T-cell (primary cell): ENCODE results near the gene SEC24A. TPM values are rescaled to one million over a fixed set of nuclear protein-coding genes. Genes with fewer than 3 reads are reported as not detected.
"Not testable (repeated sequence)": the region's sequence is repeated elsewhere in the genome, so short reads cannot be mapped to it uniquely, and the experiment has no call there.

Source experiments
- ATAC-seq, 4 experiments: fragments of 200-7000 bp in 3 of 4; fragments of 150-1000 bp in 1 of 4; cut with Tn5 transposase; replicated peaks in 1 of 4; 1 replicate in 3 of 4; 2 replicates in 1 of 4; pipeline ENCODE4 v1.10.0; 2021; ENCODE audit warnings: moderate library complexity in 3 of 4, mild to moderate bottlenecking in 2 of 4, moderate number of reproducible peaks in 1 of 4
- CTCF ChIA-PET, 2 donors: fragments of 300-600 bp; sonication (Branson Sonifier 250); formaldehyde crosslinking; loops; one replicate each; lab custom pipeline; 2022; ENCODE audit warnings: antibody characterized with exemption in 2 of 2; lab: Charles Lee
- POLR2A ChIA-PET, 2 donors: fragments of 300-600 bp; sonication (Branson Sonifier 250); formaldehyde crosslinking; loops; one replicate each; lab custom pipeline; 2022; ENCODE audit warnings: antibody characterized with exemption in 2 of 2; lab: Charles Lee
- DNase-seq, 35 experiments: peaks; one replicate each; pipeline versions ENCODE4 v3.0.0 to v3.0.0-alpha.2; 2013 to 2023
- H3K27ac ChIP-seq: one replicate; pipeline ENCODE4 v1.5.1; 2013; ENCODE audit warnings: low read length
- H3K27me3 ChIP-seq, 2 experiments: replicated peaks in 1 of 2; 1 replicate in 1 of 2; 2 replicates in 1 of 2; pipeline versions ENCODE4 v1.6.1 to v1.7.0; 2013; ENCODE audit warnings: low read length in 1 of 2, mixed read lengths in 1 of 2; ENCODE audit not compliant: control insufficient read depth in 2 of 2, insufficient read depth in 2 of 2; ENCODE audit errors: extremely low read depth in 1 of 2
- H3K36me3 ChIP-seq, 2 donors: 1 replicate in 1 of 2; 2 replicates in 1 of 2; pipeline versions ENCODE4 v1.6.1 to v1.7.0; 2013; ENCODE audit warnings: low read length in 1 of 2; ENCODE audit not compliant: control insufficient read depth in 2 of 2, insufficient read depth in 1 of 2; ENCODE audit errors: extremely low read depth in 1 of 2
- H3K4me1 ChIP-seq, 2 experiments: 1 replicate in 1 of 2; 2 replicates in 1 of 2; pipeline versions ENCODE4 v1.6.1 to v1.7.0; 2013; ENCODE audit warnings: low read length in 2 of 2, mixed read lengths in 1 of 2; ENCODE audit not compliant: insufficient read depth in 2 of 2, control insufficient read depth in 1 of 2; ENCODE audit errors: extremely low read depth in 1 of 2
- H3K4me3 ChIP-seq, 2 donors: 1 replicate in 1 of 2; 2 replicates in 1 of 2; pipeline versions ENCODE4 v1.5.1 to v1.7.0; 2013; ENCODE audit warnings: mild to moderate bottlenecking in 2 of 2, low read length in 1 of 2, moderate library complexity in 1 of 2; ENCODE audit not compliant: control insufficient read depth in 1 of 2; ENCODE audit errors: extremely low read depth in 1 of 2
- H3K9me3 ChIP-seq: 2 replicates; pipeline ENCODE4 v1.7.0; 2013
- H3K27ac Mint-ChIP-seq, 2 donors: one replicate each; pipeline ENCODE4 v1.8.0; 2020 to 2021; ENCODE audit warnings: mild to moderate bottlenecking in 2 of 2, mixed read lengths in 2 of 2
- H3K27me3 Mint-ChIP-seq, 2 donors: one replicate each; pipeline ENCODE4 v1.8.0; 2021 to 2022; ENCODE audit warnings: mixed read lengths in 2 of 2
- H3K36me3 Mint-ChIP-seq: one replicate; pipeline ENCODE4 v1.8.0; 2021; ENCODE audit warnings: mixed read lengths
- H3K4me1 Mint-ChIP-seq, 3 donors: one replicate each; pipeline ENCODE4 v1.8.0; 2020 to 2022; ENCODE audit warnings: mixed read lengths in 3 of 3, mild to moderate bottlenecking in 1 of 3
- H3K4me3 Mint-ChIP-seq, 3 donors: one replicate each; pipeline ENCODE4 v1.8.0; 2020 to 2022; ENCODE audit warnings: mild to moderate bottlenecking in 3 of 3, mixed read lengths in 3 of 3, moderate library complexity in 3 of 3
- H3K9me3 Mint-ChIP-seq, 3 donors: one replicate each; pipeline ENCODE4 v1.8.0; 2020 to 2022; ENCODE audit warnings: mixed read lengths in 3 of 3
- WGBS: methylation state at CpG from one replicate; pipeline ENCODE4 v1.1.5; 2013; ENCODE audit warnings: missing lambda C conversion rate; ENCODE audit not compliant: insufficient coverage; 5-methylcytosine and 5-hydroxymethylcytosine counted together
- total RNA-seq, 35 experiments: library from RNA in 6 of 35; stranded (reverse) in 6 of 35; fragments of 120-200 nt in 1 of 35; gene quantifications; one replicate each; pipeline versions ENCODE4 v1.2.1 to v1.2.4 and lab custom pipeline; 2013 to 2026

Gene SEC24A
- total RNA-seq (10 to 100 TPM; 15.4 to 17.7 (median 16.1) TPM), total RNA-seq (lab: John Stamatoyannopoulos, UW) (33.4 to 139 (median 46.4) reads per million in 29 experiments)
- total RNA-seq (2013), result 17.6 TPM

DNA sequence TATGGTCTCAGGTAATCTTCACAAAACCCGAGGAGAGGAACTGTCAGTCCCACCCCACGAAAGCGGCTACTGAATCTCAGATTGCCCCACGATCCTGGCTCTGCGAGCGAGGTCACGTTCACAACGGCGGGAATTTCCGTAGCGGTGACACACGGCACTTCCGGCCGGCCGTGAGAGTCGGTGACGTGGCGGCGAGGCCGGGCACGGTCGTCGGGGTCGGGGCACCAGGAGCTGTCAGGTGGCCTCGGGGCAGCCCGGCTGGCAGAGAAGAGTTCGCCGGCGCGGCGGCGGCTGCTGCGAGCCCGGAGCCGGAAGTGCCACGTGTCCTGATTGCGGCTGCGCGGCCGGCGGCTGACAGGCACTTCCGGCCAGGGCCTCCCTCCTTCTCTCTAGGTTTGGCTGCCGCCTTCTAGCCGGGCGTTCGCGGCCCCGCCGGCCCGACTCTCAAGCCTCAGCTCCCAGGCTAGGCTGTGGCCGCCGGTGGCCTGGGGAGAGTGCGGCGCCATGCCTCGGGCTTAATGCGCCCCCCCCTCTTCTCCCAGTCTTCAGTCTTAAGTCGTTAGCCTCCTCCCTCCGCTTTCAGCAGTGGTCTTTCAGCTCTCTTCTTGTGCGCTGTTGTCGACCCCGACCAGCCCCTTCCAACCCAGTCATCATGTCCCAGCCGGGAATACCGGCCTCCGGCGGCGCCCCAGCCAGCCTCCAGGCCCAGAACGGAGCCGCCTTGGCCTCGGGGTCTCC, at the start of gene SEC24A:
Gene SEC24A, plus strand, starts transcription at position 361 of the 738 bp plus-strand sequence. Its CDS starts 292 bp downstream, at position 653.
- POLR2A ChIA-PET, result interaction anchor here (0.5 to 0.9 kb wide), 4 partner anchors 11 to 423 kb away, joined by 3 to 5 read pairs (median 4); no protein-coding TSS in a partner anchor
- Histone ChIP-seq H3K4me3 (peak within 1 kb of the TSS; percentile 93 to 95), H3K9me3 (no peaks in the 10 kb centered on the region), H3K36me3 (no peaks in the 10 kb centered on the region), H3K27ac (peak within 1 kb of the TSS; percentile 100), H3K27me3 (no peaks in the 10 kb centered on the region), H3K4me1 (peaks cover 17 to 33% of the 10 kb centered on the region in 2 experiments)
- peak within 1 kb of the TSS; percentile 95 to 99 for H3K27ac Mint-ChIP-seq
- H3K9me3 Mint-ChIP-seq, result no peaks in the 10 kb centered on the region
- no peaks in the 10 kb centered on the region for H3K36me3 Mint-ChIP-seq
- under 1% methylated on average over 69 of the region's 69 CpGs for WGBS
- peak; percentile 87 to 89 (median 88) for ATAC-seq
- CTCF ChIA-PET, result interaction anchor here (0.5 to 0.9 kb wide), 4 partner anchors 14 to 92 kb away, joined by 3 to 4 read pairs (median 4); partner anchors contain the start of gene SAR1B (in 1 of the 2)
- H3K4me3 Mint-ChIP-seq, result peak within 1 kb of the TSS; percentile 93 to 98 (median 97)
- H3K27me3 Mint-ChIP-seq, result no peaks in the 10 kb centered on the region
- H3K4me1 Mint-ChIP-seq, result peaks cover 27 to 35% (median 32%) of the 10 kb centered on the region in 3 donors
- peak; percentile 71 to 95 (median 83) for DNase-seq

- CTCF ChIA-PET, POLR2A ChIA-PET, H3K27me3 Mint-ChIP-seq, ATAC-seq, H3K4me3 ChIP-seq, H3K4me1 Mint-ChIP-seq, H3K36me3 Mint-ChIP-seq, H3K27me3 ChIP-seq, H3K9me3 Mint-ChIP-seq, H3K27ac ChIP-seq, H3K36me3 ChIP-seq, H3K27ac Mint-ChIP-seq, H3K4me1 ChIP-seq, H3K4me3 Mint-ChIP-seq, H3K9me3 ChIP-seq, DNase-seq: not testable (repeated sequence)
- WGBS, result no CpG with 5 or more reads among the region's 3 CpGs
These were observed 48.8 kb upstream of the SEC24A start for GRCh38 chr5:134599820-134600219.

DNA sequence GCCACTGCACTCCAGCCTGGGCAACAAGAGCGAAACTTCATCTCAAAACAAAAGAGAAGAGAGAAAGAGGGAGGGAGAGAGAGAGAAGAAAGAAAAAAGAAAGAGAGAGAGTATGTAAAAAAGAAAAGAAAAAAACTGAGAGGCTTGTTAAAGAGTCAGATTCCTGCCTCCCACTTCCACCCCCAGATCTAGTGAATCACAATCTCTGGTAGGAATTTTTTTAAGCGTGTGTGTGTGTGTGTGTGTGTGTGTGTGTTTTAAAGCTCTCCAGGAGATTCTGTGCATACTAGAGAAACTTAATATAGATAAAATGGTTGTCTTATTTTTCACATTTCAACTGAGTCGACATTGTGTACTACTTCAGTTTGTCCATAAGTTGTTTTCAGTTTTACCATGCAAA, 48.0 kb upstream of the SEC24A start:
- ChIA-PET CTCF (interaction anchor here in 1 of 2 donors (0.6 kb wide), 1 partner anchor 23 kb away, joined by 4 read pairs; no protein-coding TSS in a partner anchor), POLR2A (interaction anchor here in 1 of 2 donors (0.6 kb wide), 2 partner anchors 35 to 56 kb away, joined by 3 read pairs; no protein-coding TSS in a partner anchor)
- Histone ChIP-seq H3K4me3 (no peak overlapping the region), H3K27me3 (no peaks in the 10 kb centered on the region), H3K27ac (no peak overlapping the region), H3K9me3 (no peaks in the 10 kb centered on the region), H3K4me1 (no peaks in the 10 kb centered on the region), H3K36me3 (peaks cover 3 to 12% of the 10 kb centered on the region in 2 donors)
- WGBS, result no CpG with 5 or more reads among the region's 3 CpGs
- no peak for DNase-seq
- H3K27me3 Mint-ChIP-seq, result no peaks in the 10 kb centered on the region
- H3K36me3 Mint-ChIP-seq, result peaks cover 8% of the 10 kb centered on the region
- H3K4me1 Mint-ChIP-seq, result peaks cover 0 to 7% (median 6%) of the 10 kb centered on the region in 3 donors
- no peak overlapping the region for H3K4me3 Mint-ChIP-seq
- no peaks in the 10 kb centered on the region for H3K9me3 Mint-ChIP-seq
- ATAC-seq, result no peak
- no peak overlapping the region for H3K27ac Mint-ChIP-seq

DNA sequence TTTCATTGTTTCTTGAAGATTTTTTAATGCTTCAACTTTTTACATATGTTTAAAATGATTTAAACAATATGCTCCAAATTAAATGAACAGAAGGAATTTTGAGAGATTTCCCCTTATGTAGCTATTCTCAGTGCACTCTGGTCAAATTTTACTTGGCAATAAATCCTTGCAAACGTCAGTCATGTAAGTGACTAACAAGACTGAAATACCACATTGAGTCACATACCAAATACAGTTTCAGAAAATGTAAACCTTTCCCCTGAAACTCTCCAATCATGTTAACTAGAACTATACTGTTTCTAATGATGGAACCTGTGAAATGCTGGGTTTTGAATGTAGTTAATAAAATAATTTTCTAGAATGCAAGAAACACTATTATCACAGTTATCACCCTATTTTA, 45.5 kb upstream of the SEC24A start:
- Histone ChIP-seq H3K36me3 (peaks cover 3 to 30% of the 10 kb centered on the region in 2 donors), H3K9me3 (no peaks in the 10 kb centered on the region), H3K4me3 (no peak overlapping the region), H3K27ac (no peak overlapping the region), H3K27me3 (no peaks in the 10 kb centered on the region), H3K4me1 (no peaks in the 10 kb centered on the region)
- ATAC-seq (no peak), DNase-seq (no peak)
- peaks cover 0 to 8% (median 8%) of the 10 kb centered on the region in 3 donors for H3K4me1 Mint-ChIP-seq
- no peaks in the 10 kb centered on the region for H3K27me3 Mint-ChIP-seq
- peak overlapping the region in 1 of 2 donors; percentile 28 for H3K27ac Mint-ChIP-seq
- POLR2A ChIA-PET, result interaction anchor here in 1 of 2 donors (0.7 kb wide), 1 partner anchor 236 kb away, joined by 3 read pairs; the partner anchor contains the start of gene CDKL3
- peaks cover 23% of the 10 kb centered on the region for H3K36me3 Mint-ChIP-seq
- CTCF ChIA-PET, result interaction anchor here in 1 of 2 donors (1.6 kb wide), 1 partner anchor 16 kb away, joined by 5 read pairs; no protein-coding TSS in a partner anchor
- no CpG with 5 or more reads among the region's 1 CpG for WGBS
- H3K9me3 Mint-ChIP-seq, result no peaks in the 10 kb centered on the region
- no peak overlapping the region for H3K4me3 Mint-ChIP-seq

- ChIA-PET CTCF (interaction anchor here in 1 of 2 donors (0.6 to 1.3 kb wide), 2 partner anchors 17 to 422 kb away, joined by 3 to 4 read pairs; no protein-coding TSS in a partner anchor), POLR2A (no interaction called here)
- Histone ChIP-seq H3K4me3 (no peak overlapping the region), H3K27ac (no peak overlapping the region), H3K36me3 (peaks cover 3 to 45% of the 10 kb centered on the region in 2 donors), H3K9me3 (no peaks in the 10 kb centered on the region), H3K27me3 (no peaks in the 10 kb centered on the region), H3K4me1 (peaks cover 0 to 3% of the 10 kb centered on the region in 2 experiments)
- Mint-ChIP-seq H3K27ac (peak overlapping the region; percentile 49 to 72), H3K4me1 (peaks cover 0 to 22% (median 14%) of the 10 kb centered on the region in 3 donors), H3K27me3 (no peaks in the 10 kb centered on the region), H3K4me3 (no peak overlapping the region), H3K36me3 (peaks cover 38% of the 10 kb centered on the region), H3K9me3 (no peaks in the 10 kb centered on the region)
- no peak for ATAC-seq
- WGBS, result no CpG with 5 or more reads among the region's 1 CpG
- DNase-seq, result no peak
These were observed 43.7 kb upstream of the SEC24A start for GRCh38 chr5:134604908-134605307.

DNA sequence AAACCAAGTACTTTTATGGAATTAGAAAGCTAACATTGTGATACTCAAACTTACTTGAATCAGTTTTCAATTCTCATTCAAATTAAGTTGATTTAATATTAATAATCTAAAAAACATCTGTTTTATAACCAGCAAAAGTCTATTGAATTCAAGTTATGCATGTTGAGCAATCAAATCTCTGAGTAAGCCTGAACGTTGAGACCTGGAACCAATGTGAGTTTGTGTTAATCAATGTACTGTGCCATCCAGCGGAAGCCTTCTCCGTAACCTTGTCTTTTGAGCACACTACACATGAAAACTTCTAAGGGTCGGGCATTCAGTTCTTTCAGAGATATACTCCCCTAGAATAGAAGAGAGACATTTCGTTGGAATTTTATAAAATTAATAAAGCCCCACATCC, 41.9 kb upstream of the SEC24A start:
- POLR2A ChIA-PET, result interaction anchor here in 1 of 2 donors (0.6 kb wide), 1 partner anchor 303 kb away, joined by 4 read pairs; no protein-coding TSS in a partner anchor
- peaks cover 46% of the 10 kb centered on the region for H3K36me3 Mint-ChIP-seq
- Histone ChIP-seq H3K4me3 (no peak overlapping the region), H3K27me3 (no peaks in the 10 kb centered on the region), H3K27ac (no peak overlapping the region), H3K4me1 (peaks cover 0 to 3% of the 10 kb centered on the region in 2 experiments), H3K9me3 (no peaks in the 10 kb centered on the region), H3K36me3 (peaks cover 3 to 54% of the 10 kb centered on the region in 2 donors)
- 80% methylated on average over 1 of the region's 5 CpGs for WGBS
- H3K4me3 Mint-ChIP-seq, result no peak overlapping the region
- H3K9me3 Mint-ChIP-seq, result no peaks in the 10 kb centered on the region
- H3K27me3 Mint-ChIP-seq, result no peaks in the 10 kb centered on the region
- H3K4me1 Mint-ChIP-seq, result peaks cover 0 to 22% (median 14%) of the 10 kb centered on the region in 3 donors
- ATAC-seq, result no peak
- CTCF ChIA-PET, result interaction anchor here in 1 of 2 donors (0.6 to 1.8 kb wide), 2 partner anchors 19 to 24 kb away, joined by 3 to 7 read pairs; no protein-coding TSS in a partner anchor
- no peak overlapping the region for H3K27ac Mint-ChIP-seq
- no peak for DNase-seq
